Chondrocyte (in vitro differentiated cells): ENCODE measurements around the gene CLDN1. TPM values are rescaled to one million over a fixed set of nuclear protein-coding genes. Genes with fewer than 3 reads are reported as not detected.

ENCODE experiments used
- DNase-seq: peaks from one replicate; pipeline ENCODE4 v3.0.0; 2021; ENCODE audit warnings: mixed read lengths, low spot score
- H3K27ac Mint-ChIP-seq: one replicate; pipeline ENCODE4 v1.8.0; 2021; ENCODE audit warnings: mild to moderate bottlenecking, moderate library complexity, mixed read lengths; ENCODE audit not compliant: unreplicated experiment
- H3K27me3 Mint-ChIP-seq: 2 replicates; pipeline ENCODE4 v1.8.0; 2021; ENCODE audit warnings: low read depth, mixed read lengths
- H3K36me3 Mint-ChIP-seq: 2 replicates; pipeline ENCODE4 v1.8.0; 2021; ENCODE audit warnings: low read depth, mixed read lengths
- H3K4me1 Mint-ChIP-seq: 2 replicates; pipeline ENCODE4 v1.8.0; 2021; ENCODE audit warnings: low read depth, mild to moderate bottlenecking, mixed read lengths
- H3K4me3 Mint-ChIP-seq: one replicate; pipeline ENCODE4 v1.8.0; 2021; ENCODE audit warnings: mild to moderate bottlenecking, moderate library complexity, mixed read lengths; ENCODE audit not compliant: unreplicated experiment
- H3K9me3 Mint-ChIP-seq: 2 replicates; pipeline ENCODE4 v1.8.0; 2021; ENCODE audit warnings: low read depth, mixed read lengths
- total RNA-seq: library from RNA; stranded (reverse); gene quantifications from 3 replicates; pipeline ENCODE4 v1.2.1, GENCODE V29; 2021
- TF ChIP-seq, protein P1 (sequence below): fragments of 200-600 bp; sonication (generic); IDR thresholded peaks from 2 replicates; pipeline ENCODE4 v1.5.0; 2021; ENCODE audit warnings: antibody characterized with exemption, mild to moderate bottlenecking, moderate library complexity

Gene CLDN1
- total RNA-seq, 1 donor from 2014 or later: 13.1 TPM

DNA sequence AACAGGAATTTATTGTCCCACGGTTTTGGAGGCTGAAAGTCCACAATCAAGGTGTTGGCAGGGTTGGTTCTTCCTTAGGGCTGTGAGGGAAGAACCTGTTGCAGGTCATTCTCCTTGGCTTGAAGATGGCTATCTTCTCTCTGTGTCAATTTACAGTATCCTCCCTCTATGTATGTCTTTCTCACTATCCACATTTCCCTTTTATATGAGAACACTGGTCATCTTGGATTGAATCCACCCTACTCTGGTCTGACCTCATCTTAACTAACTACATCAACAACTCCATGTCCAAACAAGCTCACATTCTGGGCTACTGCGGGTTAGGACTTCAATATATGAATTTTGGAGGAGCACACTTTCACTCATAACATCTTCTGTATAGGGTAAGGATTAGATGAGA lies 61.9 kb downstream of the CLDN1 start:
- peaks cover 35% of the 10 kb centered on the region for H3K4me1 Mint-ChIP-seq
- no peak for DNase-seq
- H3K9me3 Mint-ChIP-seq: no peaks in the 10 kb centered on the region
- TF ChIP-seq, protein P1, sequence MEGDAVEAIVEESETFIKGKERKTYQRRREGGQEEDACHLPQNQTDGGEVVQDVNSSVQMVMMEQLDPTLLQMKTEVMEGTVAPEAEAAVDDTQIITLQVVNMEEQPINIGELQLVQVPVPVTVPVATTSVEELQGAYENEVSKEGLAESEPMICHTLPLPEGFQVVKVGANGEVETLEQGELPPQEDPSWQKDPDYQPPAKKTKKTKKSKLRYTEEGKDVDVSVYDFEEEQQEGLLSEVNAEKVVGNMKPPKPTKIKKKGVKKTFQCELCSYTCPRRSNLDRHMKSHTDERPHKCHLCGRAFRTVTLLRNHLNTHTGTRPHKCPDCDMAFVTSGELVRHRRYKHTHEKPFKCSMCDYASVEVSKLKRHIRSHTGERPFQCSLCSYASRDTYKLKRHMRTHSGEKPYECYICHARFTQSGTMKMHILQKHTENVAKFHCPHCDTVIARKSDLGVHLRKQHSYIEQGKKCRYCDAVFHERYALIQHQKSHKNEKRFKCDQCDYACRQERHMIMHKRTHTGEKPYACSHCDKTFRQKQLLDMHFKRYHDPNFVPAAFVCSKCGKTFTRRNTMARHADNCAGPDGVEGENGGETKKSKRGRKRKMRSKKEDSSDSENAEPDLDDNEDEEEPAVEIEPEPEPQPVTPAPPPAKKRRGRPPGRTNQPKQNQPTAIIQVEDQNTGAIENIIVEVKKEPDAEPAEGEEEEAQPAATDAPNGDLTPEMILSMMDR: no peak
- no peaks in the 10 kb centered on the region for H3K27me3 Mint-ChIP-seq
- no peaks in the 10 kb centered on the region for H3K36me3 Mint-ChIP-seq
- H3K27ac Mint-ChIP-seq: peak overlapping the region; percentile 84
- H3K4me3 Mint-ChIP-seq: no peak overlapping the region

DNA sequence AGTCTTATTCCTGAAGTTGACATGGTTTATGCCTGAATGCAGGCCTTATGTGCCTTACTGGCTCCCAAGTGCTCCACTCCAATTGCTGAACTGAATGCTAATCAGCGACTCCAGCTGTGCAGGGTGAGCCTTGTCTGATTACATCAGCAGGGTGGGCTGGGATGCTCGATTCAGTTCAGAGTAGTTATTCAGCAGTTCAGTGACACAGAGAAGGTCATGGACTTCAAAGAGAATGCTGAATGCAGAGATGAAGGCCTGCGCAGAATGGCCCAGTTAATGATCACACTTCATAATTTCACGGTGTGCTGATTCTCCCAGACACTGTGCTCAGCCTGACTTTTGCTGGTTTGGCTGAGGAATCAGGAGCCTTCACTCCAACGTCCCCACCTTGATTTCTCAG lies 63.6 kb downstream of the CLDN1 start:
- Mint-ChIP-seq H3K36me3 (no peaks in the 10 kb centered on the region), H3K4me3 (no peak overlapping the region), H3K9me3 (no peaks in the 10 kb centered on the region), H3K27me3 (no peaks in the 10 kb centered on the region), H3K27ac (no peak overlapping the region), H3K4me1 (peaks cover 34% of the 10 kb centered on the region)
- TF ChIP-seq, protein P1: no peak
- no peak for DNase-seq

Other genes with a start within 250 kb of the CLDN1 start
- gene P3H2, start 201.5 kb downstream of the CLDN1 start, total RNA-seq: 18.2 to 72.4 TPM (median 21.9 TPM) in 3 replicates
- gene CLDN16, start 65.7 kb upstream of the CLDN1 start, total RNA-seq: 0.20 TPM in 1 of 3 replicates, not detected in the others
- not detected in 3 replicates for gene TMEM207, start 127.5 kb upstream of the CLDN1 start, total RNA-seq
- 30.4 to 41.6 TPM (median 37.1 TPM) in 3 replicates for gene IL1RAP, start 191.6 kb upstream of the CLDN1 start, total RNA-seq